H1 (cell line): Measurements from ENCODE around the gene AMZ1. TPM values are rescaled to one million over a fixed set of nuclear protein-coding genes. Genes with fewer than 3 reads are reported as not detected.

Experiments
- CTCF ChIA-PET: fragments of 300-600 bp; sonication (Branson Sonifier 250); formaldehyde crosslinking; loops from one replicate; lab custom pipeline; 2021; ENCODE audit not compliant: partially characterized antibody; lab: Charles Lee
- POLR2A ChIA-PET: fragments of 300-600 bp; sonication (Branson Sonifier 250); formaldehyde crosslinking; loops from one replicate; lab custom pipeline; 2021; ENCODE audit warnings: inconsistent platforms; ENCODE audit not compliant: partially characterized antibody; lab: Charles Lee
- DNase-seq, 2 experiments: peaks; one replicate each; pipeline versions ENCODE4 v3.0.0 to v3.0.0-alpha.2; 2010 to 2022; ENCODE audit warnings: low spot score in 2 of 2, low read depth in 1 of 2, mixed read lengths in 1 of 2
- FAIRE-seq: peaks from 2 replicates; lab custom pipeline; 2011; peaks lifted over from hg19 to GRCh38; lab: Jason Lieb, UNC
- H2AFZ ChIP-seq: 2 replicates; pipeline ENCODE4 v1.8.1; 2012; ENCODE audit warnings: low read length, inconsistent platforms
- H2AK5ac ChIP-seq: 2 replicates; pipeline ENCODE4 v1.6.1; 2013; ENCODE audit warnings: low read depth, low read length
- H2BK120ac ChIP-seq: replicated peaks from 2 replicates; pipeline ENCODE3; 2013; ENCODE audit warnings: low read depth, low read length, inconsistent platforms
- H2BK12ac ChIP-seq: 2 replicates; pipeline ENCODE4 v1.6.1; 2013; ENCODE audit warnings: low read depth, low read length
- H2BK15ac ChIP-seq: 2 replicates; pipeline ENCODE4 v1.6.1; 2013; ENCODE audit warnings: low read length
- H2BK20ac ChIP-seq: 2 replicates; pipeline ENCODE4 v1.6.1; 2013; ENCODE audit warnings: low read length
- H2BK5ac ChIP-seq: 2 replicates; pipeline ENCODE4 v1.6.1; 2013; ENCODE audit warnings: low read depth, low read length
- H3K14ac ChIP-seq: 2 replicates; pipeline ENCODE4 v1.6.1; 2013; ENCODE audit warnings: inconsistent platforms; ENCODE audit not compliant: insufficient read length
- H3K18ac ChIP-seq: 2 replicates; pipeline ENCODE4 v1.6.1; 2013; ENCODE audit warnings: low read length; ENCODE audit errors: extremely low read depth
- H3K23ac ChIP-seq: 2 replicates; pipeline ENCODE4 v1.6.1; 2013; ENCODE audit warnings: inconsistent platforms; ENCODE audit not compliant: insufficient read length
- H3K23me2 ChIP-seq: 2 replicates; pipeline ENCODE4 v1.6.1; 2013; ENCODE audit warnings: low read depth, low read length
- H3K27ac ChIP-seq: 2 replicates; pipeline ENCODE4 v1.6.1; 2011; ENCODE audit warnings: low read depth, low read length, inconsistent platforms
- H3K27me3 ChIP-seq, 4 experiments: replicated peaks in 1 of 4; 1 replicate in 1 of 4; 2 replicates in 3 of 4; pipeline versions ENCODE4 v1.6.1 to v1.8.1; 2011 to 2013; ENCODE audit warnings: low read length in 3 of 4, mild to moderate bottlenecking in 3 of 4, inconsistent platforms in 2 of 4, mixed read lengths in 2 of 4, moderate library complexity in 1 of 4; ENCODE audit not compliant: control insufficient read depth in 3 of 4, insufficient read depth in 3 of 4; ENCODE audit errors: extremely low read depth in 1 of 4
- H3K36me3 ChIP-seq, 4 experiments: 2 replicates each; pipeline versions ENCODE4 v1.6.1 to v1.8.1; 2011 to 2013; ENCODE audit warnings: mild to moderate bottlenecking in 4 of 4, low read length in 3 of 4, moderate library complexity in 2 of 4, control low read depth in 1 of 4, inconsistent platforms in 1 of 4; ENCODE audit not compliant: insufficient read depth in 4 of 4, control insufficient read depth in 2 of 4
- H3K4ac ChIP-seq: replicated peaks from 2 replicates; pipeline ENCODE3; 2013; ENCODE audit warnings: low read length, low read depth, mixed read lengths, inconsistent platforms; ENCODE audit not compliant: insufficient read length
- H3K4me1 ChIP-seq, 4 experiments: replicated peaks in 1 of 4; 1 replicate in 1 of 4; 2 replicates in 3 of 4; pipeline versions ENCODE4 v1.6.1 to v1.8.1; 2011 to 2013; ENCODE audit warnings: low read length in 3 of 4, inconsistent platforms in 2 of 4, mixed read lengths in 1 of 4; ENCODE audit not compliant: insufficient read depth in 4 of 4, control insufficient read depth in 3 of 4
- H3K4me2 ChIP-seq, 2 experiments: 2 replicates each; pipeline versions ENCODE4 v1.6.1 to v1.8.1; 2011 to 2013; ENCODE audit warnings: low read depth in 2 of 2, low read length in 2 of 2, control low read depth in 1 of 2, inconsistent platforms in 1 of 2, mild to moderate bottlenecking in 1 of 2; ENCODE audit not compliant: insufficient read depth in 1 of 2
- H3K4me3 ChIP-seq, 4 experiments: fragments of 200-600, 300-600 bp in 1 of 4; sonication (generic), shearing (Covaris generic), sonication (Bioruptor Twin) in 1 of 4; 2 replicates each; pipeline versions ENCODE4 v1.5.1 to v1.8.1; 2011 to 2016; ENCODE audit warnings: low read length in 4 of 4, low read depth in 3 of 4, control low read depth in 2 of 4, inconsistent platforms in 2 of 4, mild to moderate bottlenecking in 2 of 4, mixed read lengths in 1 of 4, moderate library complexity in 1 of 4; ENCODE audit not compliant: insufficient read depth in 2 of 4; ENCODE audit errors: extremely low read depth in 1 of 4
- H3K56ac ChIP-seq: replicated peaks from 2 replicates; pipeline ENCODE3; 2013; ENCODE audit warnings: low read depth, mild to moderate bottlenecking, mixed read lengths, low read length, inconsistent platforms; ENCODE audit not compliant: insufficient read length
- H3K79me1 ChIP-seq: 2 replicates; pipeline ENCODE4 v1.6.1; 2013; ENCODE audit warnings: low read depth, low read length, control low read depth
- H3K79me2 ChIP-seq, 2 experiments: 2 replicates each; pipeline versions ENCODE4 v1.6.1 to v1.8.1; 2012 to 2013; ENCODE audit warnings: low read length in 2 of 2, mild to moderate bottlenecking in 2 of 2, inconsistent platforms in 1 of 2; ENCODE audit not compliant: insufficient read depth in 2 of 2, control insufficient read depth in 1 of 2
- H3K9ac ChIP-seq, 4 experiments: replicated peaks in 1 of 4; 1 replicate in 1 of 4; 2 replicates in 3 of 4; pipeline versions ENCODE4 v1.6.1 to v1.8.1; 2011 to 2013; ENCODE audit warnings: low read depth in 3 of 4, low read length in 3 of 4, control low read depth in 2 of 4, mild to moderate bottlenecking in 2 of 4, moderate library complexity in 2 of 4, inconsistent platforms in 1 of 4; ENCODE audit errors: extremely low read depth in 1 of 4
- H3K9me3 ChIP-seq, 2 experiments: 2 replicates each; pipeline versions ENCODE4 v1.6.1 to v1.8.1; 2012 to 2013; ENCODE audit warnings: mild to moderate bottlenecking in 2 of 2, moderate library complexity in 2 of 2, control low read depth in 1 of 2, inconsistent platforms in 1 of 2, low read depth in 1 of 2, low read length in 1 of 2, mixed read lengths in 1 of 2; ENCODE audit not compliant: insufficient read depth in 2 of 2
- H4K20me1 ChIP-seq, 2 experiments: replicated peaks in 1 of 2; 2 replicates each; pipeline versions ENCODE3 to v1.8.1; 2011 to 2013; ENCODE audit warnings: inconsistent platforms in 2 of 2, low read length in 2 of 2, mild to moderate bottlenecking in 1 of 2; ENCODE audit not compliant: insufficient read depth in 2 of 2, control insufficient read depth in 1 of 2
- H4K5ac ChIP-seq: 2 replicates; pipeline ENCODE4 v1.6.1; 2013; ENCODE audit warnings: low read length, low read depth, mixed read lengths, inconsistent platforms; ENCODE audit not compliant: insufficient read length
- H4K8ac ChIP-seq: 2 replicates; pipeline ENCODE4 v1.8.0; 2013; ENCODE audit warnings: mild to moderate bottlenecking, moderate library complexity, low read length, inconsistent platforms; ENCODE audit not compliant: insufficient read depth; ENCODE audit errors: extremely low read depth
- H4K91ac ChIP-seq: replicated peaks from 2 replicates; pipeline ENCODE3; 2013; ENCODE audit warnings: low read length, mixed read lengths, inconsistent platforms; ENCODE audit not compliant: insufficient read length
- ASH2L ChIP-seq: fragments of 200-600, 300-600 bp; sonication (generic); IDR thresholded peaks from one replicate; pipeline ENCODE4 v1.7.1; 2017; ENCODE audit warnings: low read length
- BACH1 ChIP-seq: IDR thresholded peaks from 2 replicates; pipeline ENCODE4 v1.6.1; 2012; ENCODE audit warnings: low read length, improper control_type of control experiment
- BRCA1 ChIP-seq: IDR thresholded peaks from 2 replicates; pipeline ENCODE4 v1.6.1; 2012; ENCODE audit warnings: low read depth, low read length, improper control_type of control experiment
- NANOG ChIP-seq: IDR thresholded peaks from 2 replicates; pipeline ENCODE4 v1.6.1; 2011; ENCODE audit warnings: low read length, low read depth, mild to moderate bottlenecking, inconsistent platforms; ENCODE audit not compliant: insufficient read depth, poor library complexity, severe bottlenecking
- NRF1 ChIP-seq: IDR thresholded peaks from 2 replicates; pipeline ENCODE4 v1.6.1; 2011; ENCODE audit warnings: mild to moderate bottlenecking, low read depth, low read length, improper control_type of control experiment
- POLR2A ChIP-seq, 2 experiments: IDR thresholded peaks; 1 replicate in 1 of 2; 2 replicates in 1 of 2; pipeline ENCODE4 v1.6.1; 2011; ENCODE audit warnings: low read depth in 2 of 2, low read length in 2 of 2, mild to moderate bottlenecking in 2 of 2; ENCODE audit errors: control extremely low read depth in 1 of 2
- RFX5 ChIP-seq: IDR thresholded peaks from 2 replicates; pipeline ENCODE4 v1.6.1; 2011; ENCODE audit warnings: low read depth, low read length, improper control_type of control experiment, borderline replicate concordance
- TCF12 ChIP-seq: IDR thresholded peaks from 2 replicates; pipeline ENCODE4 v1.6.1; 2011; ENCODE audit warnings: low read depth, mild to moderate bottlenecking, low read length
- WGBS, 2 experiments: shearing (Covaris generic) in 1 of 2; methylation state at CpG; one replicate each; pipeline versions ENCODE4 v1.1.6 to v1.1.7; 2013 to 2015; ENCODE audit warnings: low lambda C conversion rate in 2 of 2, mixed read lengths in 2 of 2, inconsistent platforms in 1 of 2, low coverage in 1 of 2, missing lambda C conversion rate in 1 of 2; ENCODE audit not compliant: insufficient replicate concordance in 2 of 2, insufficient coverage in 1 of 2, insufficient read length in 1 of 2; ENCODE audit errors: extremely low coverage in 1 of 2, missing lambda C conversion rate in 1 of 2; 5-methylcytosine and 5-hydroxymethylcytosine counted together
- polyA plus RNA-seq, 7 experiments: library from polyadenylated mRNA; depleted of rRNA in 3 of 7; stranded (reverse) in 5 of 7; unstranded in 2 of 7; fragments of >200 nt in 5 of 7; fragments of 200-250 nt in 2 of 7; gene quantifications; 1 replicate in 5 of 7; 2 replicates in 1 of 7; 4 replicates in 1 of 7; pipeline versions ENCODE4 v1.2.1 to v1.2.3, GENCODE V29; 2011 to 2013; ENCODE audit warnings: missing spikeins in 2 of 7, mixed read lengths in 2 of 7
- total RNA-seq: library from RNA; stranded (reverse); fragmentation: NEBNext Ultra II Directional; extraction: Animal tissue kit (Norgen Biotek cat#: 25700); gene quantifications from 2 replicates; pipeline ENCODE4 v1.2.1, GENCODE V29; 2021

AMZ1 gene
- total and polyA plus RNA-seq, 2 of the 8 experiments (the other 6 are each of a cell fraction or from before 2014, with no cell fraction given): 0.59 to 1.4 TPM

- ChIA-PET POLR2A (interaction anchor here (0.6 to 1.5 kb wide), 2 partner anchors 9 to 11 kb away, joined by 3 to 4 read pairs; no protein-coding TSS in a partner anchor), CTCF (interaction anchor here (0.7 to 7.6 kb wide), 10 partner anchors 9 to 239 kb away, joined by 3 to 92 read pairs (median 6); no protein-coding TSS in a partner anchor)
- no peaks in the 10 kb centered on the region for H3K9me3 ChIP-seq
- H2BK12ac ChIP-seq: no peak overlapping the region
- H2BK20ac ChIP-seq: no peak overlapping the region
- H4K8ac ChIP-seq: peak overlapping the region; percentile 86; the same call in 1 of the 2 replicates
- peaks cover 7 to 33% (median 30%) of the 10 kb centered on the region in 4 experiments for H3K27me3 ChIP-seq
- no peak overlapping the region for H4K5ac ChIP-seq
- H4K91ac ChIP-seq: no peak overlapping the region
- no peak overlapping the region for H3K4me3 ChIP-seq
- no peak overlapping the region for H2BK120ac ChIP-seq
- no peak overlapping the region for H2BK15ac ChIP-seq
- H3K23me2 ChIP-seq: peaks cover 3% of the 10 kb centered on the region; the same call in 1 of the 2 replicates
- no peak for FAIRE-seq
- H3K4me1 ChIP-seq: peaks cover 0 to 11% (median 8%) of the 10 kb centered on the region in 4 experiments; a peak in 5 of 7 replicates
- no peak overlapping the region for H3K9ac ChIP-seq
- H3K14ac ChIP-seq: no peak overlapping the region
- H3K27ac ChIP-seq: no peak overlapping the region
- H3K18ac ChIP-seq: no peak overlapping the region
- H3K79me2 ChIP-seq: no peaks in the 10 kb centered on the region
- H2AFZ ChIP-seq: no peak overlapping the region
- H2BK5ac ChIP-seq: no peak overlapping the region; the same call in 1 of the 2 replicates
- no peaks in the 10 kb centered on the region for H4K20me1 ChIP-seq
- H3K4me2 ChIP-seq: no peak overlapping the region
- no peaks in the 10 kb centered on the region; a peak in 1 of 8 replicates for H3K36me3 ChIP-seq
- 92% methylated on average over 18 of the region's 18 CpGs; no CpG with 5 or more reads in 1 of the 2 experiments for WGBS, 2 experiments
- H3K56ac ChIP-seq: no peak overlapping the region
- no peak overlapping the region for H2AK5ac ChIP-seq
- H3K79me1 ChIP-seq: peaks cover 3% of the 10 kb centered on the region; the same call in 1 of the 2 replicates
- no peak for DNase-seq
- no peak overlapping the region for H3K23ac ChIP-seq
- H3K4ac ChIP-seq: no peak overlapping the region
- no peak for TF ChIP-seq NANOG
- no peak for TF ChIP-seq NRF1
- no peak for TF ChIP-seq POLR2A (IDR thresholded peaks at IDR 0.05; ENCODE audit: control extremely low read depth in 1 of 2, low read depth in 2 of 2, low read length in 2 of 2)
- TF ChIP-seq ASH2L: no peak
- no peak for TF ChIP-seq RFX5
- TF ChIP-seq BACH1: no peak
- no peak for TF ChIP-seq BRCA1
- no peak for TF ChIP-seq TCF12
Measured at GRCh38 chr7:2691011-2691707, 3.2 kb downstream of the AMZ1 start.
